Amygdala (tissue), 56 donors: ENCODE measurements around the gene TSPAN16.

Source experiments
- DNase-seq, 56 donors: peaks; one replicate each; lab custom pipeline; 2025; lab: John Stamatoyannopoulos, UW

Gene TSPAN16

GRCh38 chr19:11267316-11268085 is 28.5 kb upstream of the TSPAN16 start:
- no peak for DNase-seq

GRCh38 chr19:11268783-11269267 is 27.1 kb upstream of the TSPAN16 start:
- peak in 6 of 56 donors; percentile 1 to 38 (median 17) for DNase-seq

- DNase-seq: peak in 3 of 56 donors; percentile 2 to 11 (median 7)
Observed at GRCh38 chr19:11269408-11269807, 26.6 kb upstream of the TSPAN16 start.

GRCh38 chr19:11273296-11273695 is 22.7 kb upstream of the TSPAN16 start:
- DNase-seq: no peak

- DNase-seq: no peak
Observed at GRCh38 chr19:11273989-11274388, 22.0 kb upstream of the TSPAN16 start.

- DNase-seq: no peak
Observed at GRCh38 chr19:11274533-11275086, 21.4 kb upstream of the TSPAN16 start.

- DNase-seq: no peak
Observed at GRCh38 chr19:11278670-11279069, 17.3 kb upstream of the TSPAN16 start.

GRCh38 chr19:11279505-11280236 is 16.3 kb upstream of the TSPAN16 start:
- no peak for DNase-seq

- no peak for DNase-seq
Observed at GRCh38 chr19:11281356-11282049, 14.5 kb upstream of the TSPAN16 start.

GRCh38 chr19:11284515-11284914 is 11.4 kb upstream of the TSPAN16 start:
- no peak for DNase-seq

- DNase-seq: peak in 5 of 56 donors; percentile 9 to 32 (median 9)
Observed at GRCh38 chr19:11286312-11286974, 9.5 kb upstream of the TSPAN16 start.

GRCh38 chr19:11288349-11288748 is 7.6 kb upstream of the TSPAN16 start:
- no peak for DNase-seq

GRCh38 chr19:11290256-11290655 is 5.7 kb upstream of the TSPAN16 start:
- DNase-seq: no peak

- no peak for DNase-seq
Observed at GRCh38 chr19:11291415-11291814, 4.5 kb upstream of the TSPAN16 start.

GRCh38 chr19:11291991-11292390 is 4.0 kb upstream of the TSPAN16 start:
- no peak for DNase-seq

- DNase-seq: peak in 55 of 56 donors; percentile 41 to 93 (median 80)
Observed at GRCh38 chr19:11293433-11294389, 2.2 kb upstream of the TSPAN16 start.

GRCh38 chr19:11295180-11295579 is 780 bp upstream of the TSPAN16 start:
- DNase-seq: no peak

GRCh38 chr19:11296264-11296663 is 304 bp downstream of the TSPAN16 start:
- DNase-seq: peak in 10 of 56 donors; percentile 5 to 25 (median 14)
